ENCODE results near the gene TSPAN14.
"Not testable (repeated sequence)": the region's sequence is repeated elsewhere in the genome, so short reads cannot be mapped to it uniquely, and the experiment has no call there.

Gene TSPAN14

DNA sequence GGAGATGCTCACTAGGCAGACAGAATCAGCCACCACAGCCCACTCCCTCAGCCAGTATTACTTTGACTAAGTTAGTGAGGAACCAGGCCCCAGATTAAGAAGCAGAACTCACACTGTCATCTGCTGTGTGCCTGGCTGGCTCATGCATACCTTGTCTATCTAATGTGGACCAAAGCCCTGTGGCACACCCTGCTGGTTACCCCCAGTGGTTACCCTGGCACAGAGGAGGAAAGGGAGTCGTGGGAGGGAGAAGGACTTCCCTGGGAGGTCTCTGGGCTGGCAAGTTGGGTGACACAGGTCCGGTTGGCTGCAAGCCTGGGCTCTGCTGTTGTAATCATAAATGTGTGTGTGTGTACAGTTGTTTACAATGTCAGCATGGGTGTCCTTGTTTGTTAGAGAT lies 76.1 kb downstream of the TSPAN14 start:
- FAIRE-seq: no peak

- no peak for FAIRE-seq
Observed at GRCh38 chr10:80530816-80531215, 76.7 kb downstream of the TSPAN14 start.

- FAIRE-seq: no peak
Observed at GRCh38 chr10:80532571-80532970, 78.5 kb downstream of the TSPAN14 start.

- not testable (repeated sequence) for FAIRE-seq
Observed at GRCh38 chr10:80534059-80534458, 79.9 kb downstream of the TSPAN14 start.

GRCh38 chr10:80534646-80535045 lies 80.5 kb downstream of the TSPAN14 start:
- FAIRE-seq: not testable (repeated sequence)

DNA sequence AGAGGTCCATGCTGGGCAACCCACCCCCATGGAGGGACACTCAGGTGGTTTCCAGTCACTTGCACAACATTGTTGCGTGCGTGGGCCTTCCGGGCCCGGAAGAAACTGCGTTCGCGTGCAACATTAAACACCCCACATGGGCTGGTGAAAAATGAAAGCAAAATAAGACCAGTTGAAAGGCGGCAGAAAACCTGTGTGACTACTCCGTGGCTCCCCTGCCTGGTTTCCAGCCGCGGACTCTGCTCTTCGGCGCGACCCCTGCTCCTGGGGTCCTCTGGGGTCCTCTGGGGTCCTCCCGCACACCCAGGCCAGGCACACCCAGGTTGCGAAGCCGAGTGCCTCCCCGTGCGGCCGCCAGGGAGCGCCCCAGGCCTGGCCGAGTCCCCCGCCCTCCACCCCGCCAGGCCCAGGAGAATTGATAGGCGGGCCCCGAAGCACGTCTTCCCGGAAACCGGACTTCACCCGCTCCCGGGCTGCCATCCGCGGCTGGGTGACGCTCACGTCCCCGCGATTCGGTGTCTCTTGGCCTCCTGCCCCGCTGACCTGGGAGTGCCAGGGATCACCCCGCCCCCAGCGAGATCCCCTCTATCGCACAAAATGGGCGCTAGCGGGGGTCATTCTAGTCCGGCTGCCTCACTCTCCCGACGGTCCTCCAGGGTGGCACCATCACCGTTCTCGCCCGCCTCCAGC lies 81.7 kb downstream of the TSPAN14 start:
- no peak for FAIRE-seq

DNA sequence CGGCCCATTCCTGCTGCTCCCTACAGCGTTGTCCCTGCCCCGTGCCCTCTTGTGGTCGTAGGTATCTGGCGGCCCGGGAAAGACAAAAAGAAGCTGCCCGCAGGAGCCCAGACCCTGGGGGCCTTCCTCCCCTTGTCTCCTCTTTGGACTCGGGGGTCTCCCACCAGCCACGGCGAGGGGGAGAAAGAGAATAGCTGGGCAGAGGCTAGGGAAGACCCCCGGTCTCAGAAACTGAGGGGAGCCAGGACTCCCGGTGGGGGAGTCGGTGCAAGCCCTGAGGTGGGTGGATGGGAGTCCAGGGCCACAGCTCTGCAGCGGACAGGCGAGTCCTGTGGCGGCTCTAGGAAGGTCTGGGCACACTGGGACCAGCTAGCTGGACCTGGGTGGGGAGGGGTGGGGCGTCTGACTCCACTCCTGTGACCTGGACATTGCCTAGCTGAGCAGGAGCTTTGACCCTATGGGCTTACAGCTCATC lies 82.3 kb downstream of the TSPAN14 start:
- FAIRE-seq: no peak

- no peak for FAIRE-seq
Observed at GRCh38 chr10:80537086-80537735, 83.1 kb downstream of the TSPAN14 start.

DNA sequence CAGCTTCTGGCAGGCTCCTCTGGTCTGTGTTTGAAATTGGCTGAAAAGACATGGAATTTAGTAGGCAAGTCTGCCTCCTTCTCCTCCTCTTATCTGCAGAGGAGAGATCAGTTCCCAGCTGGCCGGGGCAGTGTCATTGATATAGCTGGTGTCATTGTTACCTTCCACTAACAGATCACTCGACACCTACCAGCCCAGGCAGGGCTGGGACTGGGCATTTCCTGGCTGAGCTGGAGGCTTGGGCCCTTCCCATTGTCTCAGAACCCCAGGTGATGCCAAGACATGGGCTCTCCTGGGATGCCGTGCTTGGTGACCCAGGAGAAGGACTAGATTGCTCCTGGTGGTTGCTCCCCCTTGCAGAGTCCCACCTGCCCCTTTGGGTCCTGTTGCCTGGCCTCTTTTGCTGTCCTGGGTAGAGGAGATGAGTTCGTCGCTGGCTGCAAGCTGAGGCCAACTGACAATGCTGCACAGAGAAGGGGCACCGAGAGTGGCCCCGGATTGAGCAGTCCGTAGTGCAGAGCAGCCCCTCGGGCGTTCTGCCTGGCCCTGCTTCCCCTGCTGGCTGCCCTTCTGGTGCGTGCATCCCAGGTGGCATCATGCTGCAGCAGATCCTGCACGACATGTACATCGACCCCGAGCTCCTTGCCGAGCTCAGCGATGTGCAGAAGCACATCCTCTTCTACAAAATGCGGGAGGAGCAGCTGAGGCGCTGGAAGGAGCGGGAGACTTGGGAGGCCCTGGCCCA lies 83.8 kb downstream of the TSPAN14 start, which contains the start of gene SH2D4B:
TSS of gene SH2D4B (plus strand) at position 167 of the 745 bp plus-strand sequence. CDS start at position 597, 430 bp downstream.
- no peak for FAIRE-seq

DNA sequence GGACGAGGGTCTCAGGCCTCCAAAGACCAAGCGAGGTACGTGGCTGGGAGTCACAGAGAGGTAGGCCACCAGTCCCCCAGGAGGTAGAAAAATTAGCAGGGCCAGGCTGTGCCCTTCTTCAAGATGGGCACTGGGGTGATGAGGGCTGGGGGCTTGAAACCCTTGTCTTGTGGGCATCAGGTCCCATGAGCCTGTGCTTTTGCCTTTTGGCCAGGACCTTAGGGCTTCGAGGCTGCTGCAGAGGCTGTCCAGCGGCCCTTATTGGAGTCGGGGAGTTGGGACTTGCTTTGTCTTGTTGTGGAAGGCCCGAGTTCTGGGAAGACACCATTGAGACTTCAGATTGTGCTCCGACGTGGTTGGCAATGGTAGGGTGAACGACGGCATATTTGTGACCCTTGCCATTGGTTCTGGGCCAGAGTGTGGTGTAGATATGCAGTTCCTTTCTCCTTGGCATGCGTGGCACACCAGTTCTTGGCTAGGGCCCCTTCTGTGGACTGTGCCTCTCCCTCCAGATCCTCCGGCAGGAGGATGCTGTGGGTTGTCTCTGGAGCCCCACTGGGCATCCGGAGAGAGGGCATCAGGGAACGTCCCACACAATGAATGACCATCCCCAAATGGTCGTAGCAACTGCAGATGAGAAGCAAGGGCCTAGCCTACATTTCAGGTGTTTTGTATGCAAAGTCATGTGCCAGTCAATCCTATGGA lies 84.5 kb downstream of the TSPAN14 start:
- FAIRE-seq: no peak

- FAIRE-seq: no peak
Observed at GRCh38 chr10:80539421-80540031, 85.4 kb downstream of the TSPAN14 start.

GRCh38 chr10:80540136-80540535 lies 86.0 kb downstream of the TSPAN14 start:
- FAIRE-seq: no peak

DNA sequence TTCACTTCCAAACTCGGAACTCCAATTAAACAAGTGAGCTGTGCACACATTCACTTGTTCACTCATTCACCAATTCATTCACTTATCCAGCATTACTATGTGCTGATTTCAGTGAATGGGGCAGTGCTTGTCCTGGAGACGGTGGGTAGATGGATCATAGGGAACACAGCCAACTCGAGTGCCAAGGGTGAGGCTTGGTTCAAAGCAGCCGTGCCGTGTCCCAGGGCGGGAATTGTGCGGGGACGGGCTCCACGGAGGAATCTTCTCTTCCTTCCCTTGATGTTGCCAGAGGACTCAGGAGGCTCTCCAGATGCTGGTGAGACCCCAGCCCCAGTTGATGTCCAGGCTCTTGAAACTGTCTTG lies 86.5 kb downstream of the TSPAN14 start:
- FAIRE-seq: no peak

- FAIRE-seq: no peak
Observed at GRCh38 chr10:80540981-80541750, 87.1 kb downstream of the TSPAN14 start.

GRCh38 chr10:80542053-80542452 lies 87.9 kb downstream of the TSPAN14 start:
- FAIRE-seq: no peak

GRCh38 chr10:80542652-80543318 lies 88.7 kb downstream of the TSPAN14 start:
- FAIRE-seq: no peak

GRCh38 chr10:80543319-80543672 lies 89.2 kb downstream of the TSPAN14 start:
- FAIRE-seq: not testable (repeated sequence)

- FAIRE-seq: no peak
Observed at GRCh38 chr10:80544316-80544953, 90.3 kb downstream of the TSPAN14 start.

DNA sequence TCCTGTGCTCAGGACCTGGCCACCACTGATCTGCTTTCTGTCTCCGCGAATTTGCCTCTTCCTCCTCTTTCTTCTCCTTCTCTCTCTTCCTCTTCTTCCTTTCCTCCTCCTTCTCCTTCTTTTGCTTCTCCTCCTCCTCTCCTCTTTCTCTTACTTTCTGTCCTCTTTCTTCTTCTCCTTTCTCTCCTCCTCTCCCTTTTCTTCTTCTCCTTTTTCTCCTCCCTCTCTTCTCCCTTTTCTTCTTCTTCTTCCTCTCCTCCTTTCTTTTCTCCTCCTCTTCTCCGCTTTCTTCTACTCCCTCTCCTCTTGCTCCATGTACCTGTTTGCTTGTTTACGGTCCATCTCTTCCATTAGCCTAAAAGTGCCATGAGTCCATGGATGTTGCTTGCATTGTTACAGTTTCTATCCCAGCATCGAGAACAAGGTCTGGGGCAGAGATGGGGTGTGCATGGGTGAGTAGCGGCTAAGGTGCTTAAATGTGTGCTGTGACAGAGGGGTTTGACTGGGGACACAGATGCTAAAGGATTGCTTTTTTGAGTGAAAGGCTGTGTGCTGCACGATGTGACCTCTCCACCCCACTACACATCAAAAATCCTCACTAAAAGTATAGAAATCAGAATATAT lies 91.3 kb downstream of the TSPAN14 start:
- FAIRE-seq: no peak

DNA sequence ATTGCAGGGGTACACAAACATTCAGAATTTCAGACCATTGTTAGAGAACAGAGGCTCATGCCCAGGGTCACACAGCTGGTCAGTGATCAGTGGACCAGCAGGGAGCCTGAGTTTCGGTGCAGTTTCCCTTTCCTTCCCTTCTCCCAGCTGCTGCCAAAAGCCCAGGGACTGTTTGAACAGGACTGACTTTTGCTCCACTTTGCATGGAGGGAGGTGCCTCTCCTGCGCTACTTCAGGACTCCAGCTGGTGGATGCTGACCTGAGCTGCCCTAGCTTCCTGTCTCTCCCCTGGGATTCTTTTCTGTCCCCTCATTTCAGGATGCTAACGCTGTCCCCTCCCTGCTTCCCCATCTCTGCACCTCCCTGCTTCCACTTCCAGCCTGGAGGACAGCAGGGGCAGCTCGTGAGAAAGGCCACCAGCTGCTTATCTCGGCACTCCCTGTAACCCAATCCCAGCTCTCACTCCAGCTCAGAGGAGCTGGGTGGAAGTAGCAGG lies 98.1 kb downstream of the TSPAN14 start:
- no peak for FAIRE-seq
